GM12878 (cell line): Measurements from ENCODE around the gene TPGS1.

ENCODE experiments used
- CTCF ChIP-seq, 3 experiments: IDR thresholded peaks in 2 of 3; conservative IDR thresholded peaks in 1 of 3; 2 replicates each; pipeline ENCODE4 v1.5.1; 2011; ENCODE audit warnings: low read depth in 3 of 3, low read length in 3 of 3, mild to moderate bottlenecking in 3 of 3, control low read depth in 2 of 3, moderate library complexity in 2 of 3, inconsistent platforms in 1 of 3, mixed read lengths in 1 of 3; ENCODE audit not compliant: control insufficient read depth in 2 of 3, insufficient read depth in 1 of 3; ENCODE audit errors: extremely low read depth in 1 of 3
- GABPA ChIP-seq: IDR thresholded peaks from 2 replicates; pipeline ENCODE4 v1.6.1; 2014; ENCODE audit warnings: antibody characterized with exemption, low read depth, mild to moderate bottlenecking, inconsistent platforms
- MAX ChIP-seq: IDR thresholded peaks from 2 replicates; pipeline ENCODE4 v1.6.1; 2012; ENCODE audit warnings: low read depth, low read length, improper control_type of control experiment
- RCOR1 ChIP-seq: conservative IDR thresholded peaks from 2 replicates; pipeline ENCODE4 v1.6.1; 2012; ENCODE audit warnings: low read depth, low read length, improper control_type of control experiment

GRCh38 chr19:512547-513365 is 5.5 kb downstream of the TPGS1 start:
- TF ChIP-seq MAX: no peak
- no peak for TF ChIP-seq RCOR1
- no peak for TF ChIP-seq GABPA
- no peak for TF ChIP-seq CTCF (IDR thresholded peaks at IDR 0.05 in 2 of 3, conservative IDR thresholded peaks at IDR 0.05 in 1 of 3; ENCODE audit: control insufficient read depth in 2 of 3, extremely low read depth in 1 of 3, insufficient read depth in 1 of 3, low read depth in 3 of 3, low read length in 3 of 3)
